ENCODE results near the gene HSD3B1.

- TF ChIP-seq, protein P1, sequence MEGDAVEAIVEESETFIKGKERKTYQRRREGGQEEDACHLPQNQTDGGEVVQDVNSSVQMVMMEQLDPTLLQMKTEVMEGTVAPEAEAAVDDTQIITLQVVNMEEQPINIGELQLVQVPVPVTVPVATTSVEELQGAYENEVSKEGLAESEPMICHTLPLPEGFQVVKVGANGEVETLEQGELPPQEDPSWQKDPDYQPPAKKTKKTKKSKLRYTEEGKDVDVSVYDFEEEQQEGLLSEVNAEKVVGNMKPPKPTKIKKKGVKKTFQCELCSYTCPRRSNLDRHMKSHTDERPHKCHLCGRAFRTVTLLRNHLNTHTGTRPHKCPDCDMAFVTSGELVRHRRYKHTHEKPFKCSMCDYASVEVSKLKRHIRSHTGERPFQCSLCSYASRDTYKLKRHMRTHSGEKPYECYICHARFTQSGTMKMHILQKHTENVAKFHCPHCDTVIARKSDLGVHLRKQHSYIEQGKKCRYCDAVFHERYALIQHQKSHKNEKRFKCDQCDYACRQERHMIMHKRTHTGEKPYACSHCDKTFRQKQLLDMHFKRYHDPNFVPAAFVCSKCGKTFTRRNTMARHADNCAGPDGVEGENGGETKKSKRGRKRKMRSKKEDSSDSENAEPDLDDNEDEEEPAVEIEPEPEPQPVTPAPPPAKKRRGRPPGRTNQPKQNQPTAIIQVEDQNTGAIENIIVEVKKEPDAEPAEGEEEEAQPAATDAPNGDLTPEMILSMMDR (IDR thresholded peaks at IDR 0.05), result no peak
- TF ChIP-seq POLR2AphosphoS5 (IDR thresholded peaks at IDR 0.05; ENCODE audit: low read depth, low read length) (no peak), REST (IDR thresholded peaks at IDR 0.05; ENCODE audit: insufficient read depth in 1 of 2, low read depth in 2 of 2, low read length in 1 of 2) (no peak)
These were observed 32.6 kb downstream of the HSD3B1 start for GRCh38 chr1:119539636-119540035.
